NB4 (cell line): ENCODE data around the gene DSTN.

ENCODE experiments used
- MYC ChIP-seq: IDR thresholded peaks from 2 replicates; pipeline ENCODE4 v1.6.1; 2011; ENCODE audit warnings: low read depth, low read length
- POLR2A ChIP-seq: IDR thresholded peaks from 2 replicates; pipeline ENCODE4 v1.6.1; 2011; ENCODE audit warnings: mild to moderate bottlenecking; ENCODE audit not compliant: insufficient read length; ENCODE audit errors: extremely low read depth
- TF ChIP-seq, protein P1 (sequence below): IDR thresholded peaks from one replicate; pipeline ENCODE4 v1.5.1; 2012; ENCODE audit warnings: low read depth, low read length
- TF ChIP-seq, protein P2 (sequence below): IDR thresholded peaks from 2 replicates; pipeline ENCODE4 v1.6.1; 2011; ENCODE audit warnings: low read depth, low read length

DNA sequence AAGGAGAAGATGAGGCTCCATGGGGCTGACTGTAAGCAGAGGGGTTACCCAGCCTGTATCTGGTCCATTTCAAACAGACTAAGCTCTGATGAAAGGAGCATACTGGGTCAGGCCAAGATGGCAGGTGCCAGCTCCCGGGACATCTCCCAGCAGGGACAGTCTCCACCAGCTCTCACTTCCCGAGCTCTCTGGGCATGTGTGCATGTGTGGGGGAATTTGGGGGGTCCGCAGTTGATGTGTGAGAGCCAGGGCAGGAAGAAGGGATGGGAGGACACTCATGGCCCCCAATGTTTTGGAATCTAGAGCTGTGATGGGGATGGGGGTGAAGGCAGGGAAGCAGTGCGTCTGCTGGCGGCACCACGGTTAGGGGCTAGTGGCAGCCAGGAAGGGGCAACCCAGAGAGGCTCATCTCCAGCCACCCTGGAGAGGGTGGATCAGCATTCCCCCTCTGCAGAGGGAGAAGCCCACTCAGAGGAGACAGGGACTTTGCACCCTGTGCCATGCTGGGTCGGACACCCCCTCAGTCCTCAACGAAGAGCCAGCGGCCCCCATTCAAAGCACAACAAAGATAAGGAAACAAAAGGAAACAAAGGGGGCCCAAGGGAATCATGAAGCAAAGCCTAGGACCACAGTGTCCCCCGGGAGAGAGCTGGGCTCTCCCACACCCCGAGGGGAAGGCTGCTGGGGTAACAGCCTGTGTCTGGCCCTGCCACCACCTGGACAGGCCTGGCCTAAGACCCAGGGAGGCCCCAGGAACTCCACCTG lies 52.4 kb downstream of the DSTN start:
- TF ChIP-seq POLR2A = no peak
- TF ChIP-seq, protein P1, sequence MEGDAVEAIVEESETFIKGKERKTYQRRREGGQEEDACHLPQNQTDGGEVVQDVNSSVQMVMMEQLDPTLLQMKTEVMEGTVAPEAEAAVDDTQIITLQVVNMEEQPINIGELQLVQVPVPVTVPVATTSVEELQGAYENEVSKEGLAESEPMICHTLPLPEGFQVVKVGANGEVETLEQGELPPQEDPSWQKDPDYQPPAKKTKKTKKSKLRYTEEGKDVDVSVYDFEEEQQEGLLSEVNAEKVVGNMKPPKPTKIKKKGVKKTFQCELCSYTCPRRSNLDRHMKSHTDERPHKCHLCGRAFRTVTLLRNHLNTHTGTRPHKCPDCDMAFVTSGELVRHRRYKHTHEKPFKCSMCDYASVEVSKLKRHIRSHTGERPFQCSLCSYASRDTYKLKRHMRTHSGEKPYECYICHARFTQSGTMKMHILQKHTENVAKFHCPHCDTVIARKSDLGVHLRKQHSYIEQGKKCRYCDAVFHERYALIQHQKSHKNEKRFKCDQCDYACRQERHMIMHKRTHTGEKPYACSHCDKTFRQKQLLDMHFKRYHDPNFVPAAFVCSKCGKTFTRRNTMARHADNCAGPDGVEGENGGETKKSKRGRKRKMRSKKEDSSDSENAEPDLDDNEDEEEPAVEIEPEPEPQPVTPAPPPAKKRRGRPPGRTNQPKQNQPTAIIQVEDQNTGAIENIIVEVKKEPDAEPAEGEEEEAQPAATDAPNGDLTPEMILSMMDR = no peak
- TF ChIP-seq, protein P2, sequence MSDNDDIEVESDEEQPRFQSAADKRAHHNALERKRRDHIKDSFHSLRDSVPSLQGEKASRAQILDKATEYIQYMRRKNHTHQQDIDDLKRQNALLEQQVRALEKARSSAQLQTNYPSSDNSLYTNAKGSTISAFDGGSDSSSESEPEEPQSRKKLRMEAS = no peak
- no peak for TF ChIP-seq MYC
